RPMI8226 (cell line): ENCODE results near the gene FOXO4.
"Not testable (repeated sequence)": the region's sequence is repeated elsewhere in the genome, so short reads cannot be mapped to it uniquely, and the experiment has no call there.

Experiments
- DNase-seq: peaks from one replicate; pipeline ENCODE4 v3.0.0-alpha.2; 2015

Gene FOXO4, protein sequence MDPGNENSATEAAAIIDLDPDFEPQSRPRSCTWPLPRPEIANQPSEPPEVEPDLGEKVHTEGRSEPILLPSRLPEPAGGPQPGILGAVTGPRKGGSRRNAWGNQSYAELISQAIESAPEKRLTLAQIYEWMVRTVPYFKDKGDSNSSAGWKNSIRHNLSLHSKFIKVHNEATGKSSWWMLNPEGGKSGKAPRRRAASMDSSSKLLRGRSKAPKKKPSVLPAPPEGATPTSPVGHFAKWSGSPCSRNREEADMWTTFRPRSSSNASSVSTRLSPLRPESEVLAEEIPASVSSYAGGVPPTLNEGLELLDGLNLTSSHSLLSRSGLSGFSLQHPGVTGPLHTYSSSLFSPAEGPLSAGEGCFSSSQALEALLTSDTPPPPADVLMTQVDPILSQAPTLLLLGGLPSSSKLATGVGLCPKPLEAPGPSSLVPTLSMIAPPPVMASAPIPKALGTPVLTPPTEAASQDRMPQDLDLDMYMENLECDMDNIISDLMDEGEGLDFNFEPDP

GRCh38 chrX:71095555-71095980 lies at the start of gene FOXO4:
TSS of gene FOXO4 (plus strand) at chrX:71095851. CDS start at chrX:71096529, 678 bp downstream.
- peak; percentile 91 for DNase-seq

DNA sequence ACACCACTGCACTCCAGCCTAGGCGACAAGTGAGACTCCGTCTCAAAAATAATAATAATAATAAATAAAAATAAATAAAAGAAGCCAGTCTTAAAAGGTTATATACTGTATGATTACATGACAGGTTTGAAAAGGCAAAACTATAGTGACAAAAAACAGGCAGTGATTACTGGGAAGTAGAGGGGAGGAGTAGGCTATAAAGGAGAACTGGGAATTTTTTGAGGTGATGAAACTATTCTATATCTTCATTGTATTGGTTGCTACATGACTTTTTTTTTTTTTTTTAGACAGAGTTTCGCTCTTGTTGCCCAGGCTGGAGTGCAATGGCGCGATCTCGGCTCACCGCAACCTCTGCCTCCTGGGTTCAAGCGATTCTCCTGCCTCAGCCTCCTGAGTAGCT lies 47.8 kb upstream of the FOXO4 start:
- not testable (repeated sequence) for DNase-seq

DNA sequence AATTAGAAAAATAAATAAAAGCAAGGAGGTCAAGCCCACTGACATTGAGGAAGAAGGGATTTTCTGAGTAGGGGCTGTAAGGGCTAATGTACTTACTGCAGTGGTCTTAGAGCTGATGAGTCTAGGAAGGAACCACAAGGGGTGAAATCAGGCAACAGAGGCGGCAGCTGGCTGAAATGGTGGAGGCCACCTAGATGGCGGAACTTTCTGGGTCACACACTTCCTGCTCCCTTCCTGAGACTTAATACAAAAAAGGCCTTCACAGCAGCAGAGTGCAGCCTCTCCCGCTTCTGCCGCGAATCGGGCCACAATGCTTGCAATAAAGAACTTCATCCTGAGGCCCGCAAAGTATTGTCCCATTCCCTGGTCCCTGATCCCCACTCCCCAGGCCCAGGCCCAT lies 42.9 kb upstream of the FOXO4 start:
- DNase-seq: no peak

DNA sequence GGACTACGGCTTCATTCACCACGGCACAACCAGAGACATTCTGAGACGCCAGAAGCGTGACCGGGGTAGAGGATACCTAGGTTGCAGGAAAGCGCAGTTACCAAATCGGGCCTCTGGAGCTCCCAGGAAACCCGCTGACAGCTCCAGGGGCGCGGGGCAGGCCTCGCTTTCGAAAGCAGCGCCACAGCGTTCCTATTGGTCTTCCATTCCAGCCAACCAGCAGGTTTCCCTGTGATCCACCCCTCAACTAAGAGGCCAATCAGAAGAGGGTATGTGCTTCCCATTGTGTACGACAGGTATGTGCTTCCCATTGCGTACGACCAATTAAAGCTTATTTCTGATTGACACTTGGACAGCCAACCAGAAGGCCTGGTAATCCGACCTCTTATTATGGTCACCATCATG lies 42.4 kb upstream of the FOXO4 start:
- DNase-seq: no peak

- DNase-seq: no peak
Measured at GRCh38 chrX:71056867-71057266, 38.8 kb upstream of the FOXO4 start.

DNA sequence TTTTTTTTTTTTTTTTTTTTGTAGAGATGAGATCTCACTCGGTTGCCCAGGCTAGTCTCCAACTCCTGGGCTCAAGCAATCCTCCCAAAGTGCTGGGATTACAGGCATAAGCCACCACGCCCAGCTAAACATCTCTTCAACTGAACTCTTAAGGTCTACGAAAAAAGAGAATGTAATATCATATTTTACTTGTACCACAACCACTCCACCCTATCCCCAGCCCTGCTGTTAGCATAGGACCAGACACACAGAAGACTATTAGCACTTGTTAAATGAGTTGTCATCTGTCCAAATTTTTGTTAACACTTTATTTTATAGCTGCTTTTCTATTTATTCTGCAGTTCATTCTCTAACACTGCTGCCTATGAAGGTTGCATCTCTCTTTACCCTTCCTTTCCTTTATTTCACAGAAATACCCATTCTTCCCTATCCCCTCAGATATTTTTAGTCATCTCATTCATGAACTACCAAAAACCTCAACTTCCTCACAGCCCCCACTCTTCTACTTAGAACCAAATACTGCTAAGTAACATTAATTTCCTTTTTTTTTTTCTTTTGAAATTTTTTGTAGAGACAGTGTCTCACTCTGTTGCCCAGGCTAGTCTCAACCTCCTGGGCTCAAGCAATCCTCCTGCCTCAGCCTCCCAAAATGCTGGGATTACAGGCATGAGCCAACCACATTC lies 37.7 kb upstream of the FOXO4 start:
- DNase-seq: no peak

- no peak for DNase-seq
Measured at GRCh38 chrX:71060127-71060526, 35.5 kb upstream of the FOXO4 start.

DNA sequence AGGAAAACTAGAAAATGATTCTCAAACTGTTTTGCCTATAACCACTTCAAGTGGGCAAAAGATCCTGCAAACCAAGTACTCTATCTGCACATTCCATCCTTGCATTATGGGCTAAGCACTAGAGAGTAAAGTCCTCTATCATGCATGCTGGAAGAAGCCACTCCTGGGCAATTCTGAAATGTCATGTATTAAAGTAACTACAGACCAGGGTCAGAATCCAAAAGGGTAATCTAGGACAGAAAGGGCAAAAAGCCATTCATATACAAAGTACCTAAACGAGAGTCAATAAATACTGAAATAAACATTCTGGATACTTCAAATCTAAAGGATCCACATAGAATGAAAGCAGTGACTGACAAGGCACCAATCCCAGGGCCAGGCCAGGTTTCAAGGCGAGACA lies 28.6 kb upstream of the FOXO4 start:
- no peak for DNase-seq

- no peak for DNase-seq
Measured at GRCh38 chrX:71067712-71068043, 28.0 kb upstream of the FOXO4 start.

GRCh38 chrX:71068044-71068918 lies 27.4 kb upstream of the FOXO4 start, which contains the start of gene SNX12:
TSS of gene SNX12 (minus strand) at chrX:71068334. CDS start at chrX:71068306, 28 bp downstream.
- peak; percentile 94 for DNase-seq

DNA sequence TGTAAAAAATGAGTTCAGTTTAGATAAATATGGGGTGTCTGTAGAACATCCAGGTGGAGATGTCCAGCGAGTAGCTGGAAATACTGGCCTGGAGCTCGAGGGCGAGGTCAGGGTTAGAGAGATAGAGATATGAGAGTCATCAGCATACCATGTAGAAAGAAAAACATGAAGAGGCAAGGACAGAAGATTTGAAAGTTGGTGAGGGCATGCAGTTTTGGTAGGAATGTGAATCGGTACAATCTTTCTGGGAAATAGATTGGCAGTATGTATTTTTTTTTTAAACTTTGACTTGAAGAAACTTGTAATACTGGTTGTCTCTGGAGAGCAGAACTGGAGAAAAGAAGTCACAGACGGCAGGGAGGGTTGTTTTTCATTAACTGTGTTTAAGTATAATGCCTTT lies 25.1 kb upstream of the FOXO4 start:
- no peak for DNase-seq

GRCh38 chrX:71081330-71082123 lies 14.1 kb upstream of the FOXO4 start:
- no peak for DNase-seq

DNA sequence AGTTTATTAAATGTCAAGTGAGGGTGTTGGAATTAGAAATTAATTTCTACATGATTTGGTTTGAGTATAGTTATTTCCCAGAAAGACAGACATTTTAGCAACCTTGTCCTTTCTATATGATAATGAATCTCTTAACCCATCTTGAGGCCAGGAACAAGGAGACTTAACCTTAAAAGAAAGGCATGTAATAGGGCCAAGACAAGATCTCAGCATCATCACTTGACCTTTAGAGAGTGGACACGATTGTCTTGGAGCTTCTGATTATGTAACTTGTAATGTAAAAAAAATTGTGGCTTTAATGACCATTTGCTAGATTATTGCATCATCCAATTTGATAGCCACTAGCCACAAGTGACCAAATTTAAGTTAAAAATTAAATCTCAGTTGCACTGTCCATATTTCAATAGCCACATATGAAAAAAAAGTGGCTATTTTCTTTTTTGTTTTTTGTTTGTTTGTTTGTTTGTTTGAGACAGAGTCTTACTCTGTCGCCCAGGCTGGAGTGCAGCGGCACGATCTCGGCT lies 13.5 kb upstream of the FOXO4 start:
- DNase-seq: no peak

DNA sequence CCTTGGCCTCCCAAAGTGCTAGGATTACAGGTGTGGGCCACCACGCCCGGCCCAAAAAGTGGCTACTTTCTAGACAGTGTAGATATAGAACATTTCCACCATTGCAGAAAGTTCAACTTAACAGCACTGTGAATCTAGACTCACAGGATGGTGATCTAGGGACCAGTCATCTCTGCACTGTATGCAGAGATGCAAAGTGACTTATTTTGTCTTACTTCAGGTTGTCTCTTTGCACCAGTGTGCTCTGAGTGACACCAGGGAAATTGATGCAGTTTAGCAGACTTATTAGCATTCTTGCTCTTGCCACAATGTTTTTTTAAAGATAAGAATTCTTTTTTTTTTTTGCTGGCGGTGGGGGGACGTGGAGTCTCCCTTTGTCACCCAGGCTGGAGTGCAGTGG lies 12.8 kb upstream of the FOXO4 start:
- no peak for DNase-seq

GRCh38 chrX:71085900-71086299 lies 9.8 kb upstream of the FOXO4 start:
- DNase-seq: no peak

DNA sequence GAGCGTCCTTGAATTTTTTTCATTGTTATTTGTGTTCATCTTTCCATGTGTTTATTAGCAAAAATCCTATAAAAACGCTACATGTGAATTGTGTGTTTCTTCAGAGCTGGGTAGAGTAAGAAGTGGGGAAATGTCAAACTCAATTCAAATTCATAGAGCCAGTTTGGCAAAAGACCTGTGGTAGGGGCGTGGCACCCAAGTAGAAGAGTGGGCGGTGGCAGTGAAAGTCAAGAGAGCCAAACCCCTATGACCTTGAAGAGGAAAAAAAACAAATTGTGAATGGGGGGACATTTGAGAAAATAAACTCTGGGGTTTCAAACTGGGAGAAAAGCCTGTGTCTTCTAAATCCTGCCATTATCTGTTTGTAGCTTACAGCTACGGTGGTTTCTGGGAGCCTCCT lies 4.4 kb upstream of the FOXO4 start:
- DNase-seq: no peak

- no peak for DNase-seq
Measured at GRCh38 chrX:71095033-71095432, 618 bp upstream of the FOXO4 start.

DNA sequence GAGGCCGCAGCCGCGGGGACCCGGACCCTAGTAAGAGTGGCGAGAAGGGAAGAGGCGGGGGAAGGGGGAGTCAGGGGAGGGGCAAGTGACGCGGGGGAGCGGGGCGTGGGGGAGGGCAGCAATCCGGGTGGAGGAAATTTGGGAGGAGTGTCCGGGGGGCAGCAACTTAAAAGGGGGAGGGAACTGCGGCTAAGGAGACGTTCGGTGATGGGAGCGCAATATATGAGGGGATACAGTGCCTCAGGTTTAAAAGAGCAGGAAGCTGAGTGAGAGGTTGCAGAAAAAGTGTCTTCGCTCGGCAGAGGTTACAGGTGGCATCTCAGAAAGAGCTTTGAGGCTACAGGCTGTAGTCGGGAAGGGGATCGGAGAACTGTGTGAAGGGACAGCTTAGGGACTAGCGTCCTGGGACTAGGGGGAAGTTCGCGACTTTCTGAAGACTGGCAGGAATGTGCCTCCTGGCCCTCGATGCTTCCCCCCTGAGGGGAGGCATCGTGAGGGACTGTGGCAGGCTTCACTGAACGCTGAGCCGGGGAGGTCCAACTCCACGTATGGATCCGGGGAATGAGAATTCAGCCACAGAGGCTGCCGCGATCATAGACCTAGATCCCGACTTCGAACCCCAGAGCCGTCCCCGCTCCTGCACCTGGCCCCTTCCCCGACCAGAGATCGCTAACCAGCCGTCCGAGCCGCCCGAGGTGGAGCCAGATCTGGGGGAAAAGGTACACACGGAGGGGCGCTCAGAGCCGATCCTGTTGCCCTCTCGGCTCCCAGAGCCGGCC lies 519 bp downstream of the FOXO4 start:
- DNase-seq: no peak

DNA sequence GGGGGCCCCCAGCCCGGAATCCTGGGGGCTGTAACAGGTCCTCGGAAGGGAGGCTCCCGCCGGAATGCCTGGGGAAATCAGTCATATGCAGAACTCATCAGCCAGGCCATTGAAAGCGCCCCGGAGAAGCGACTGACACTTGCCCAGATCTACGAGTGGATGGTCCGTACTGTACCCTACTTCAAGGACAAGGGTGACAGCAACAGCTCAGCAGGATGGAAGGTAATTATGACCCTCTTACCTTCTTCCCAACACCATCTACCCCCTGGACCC lies 1.0 kb downstream of the FOXO4 start:
- no peak for DNase-seq

DNA sequence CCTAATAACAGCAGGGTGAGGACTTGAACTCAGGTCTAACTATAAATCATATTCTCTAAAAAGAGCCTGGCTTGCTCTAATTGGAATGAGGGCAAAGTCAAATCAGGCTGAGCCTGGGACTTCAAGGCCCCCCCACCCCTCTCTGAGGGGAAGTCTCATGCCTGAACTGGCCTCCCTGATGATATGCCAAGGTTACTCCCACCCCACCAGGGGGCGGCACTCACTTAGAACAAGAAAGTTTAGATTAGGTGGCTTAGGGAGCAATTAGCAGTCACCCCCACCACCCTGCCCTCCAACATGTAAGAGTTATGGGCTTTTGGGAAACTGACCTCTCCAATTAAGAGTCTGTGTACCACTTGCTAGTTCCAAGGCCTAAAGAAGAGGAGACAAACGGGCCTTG lies 2.7 kb downstream of the FOXO4 start:
- peak; percentile 67 for DNase-seq

DNA sequence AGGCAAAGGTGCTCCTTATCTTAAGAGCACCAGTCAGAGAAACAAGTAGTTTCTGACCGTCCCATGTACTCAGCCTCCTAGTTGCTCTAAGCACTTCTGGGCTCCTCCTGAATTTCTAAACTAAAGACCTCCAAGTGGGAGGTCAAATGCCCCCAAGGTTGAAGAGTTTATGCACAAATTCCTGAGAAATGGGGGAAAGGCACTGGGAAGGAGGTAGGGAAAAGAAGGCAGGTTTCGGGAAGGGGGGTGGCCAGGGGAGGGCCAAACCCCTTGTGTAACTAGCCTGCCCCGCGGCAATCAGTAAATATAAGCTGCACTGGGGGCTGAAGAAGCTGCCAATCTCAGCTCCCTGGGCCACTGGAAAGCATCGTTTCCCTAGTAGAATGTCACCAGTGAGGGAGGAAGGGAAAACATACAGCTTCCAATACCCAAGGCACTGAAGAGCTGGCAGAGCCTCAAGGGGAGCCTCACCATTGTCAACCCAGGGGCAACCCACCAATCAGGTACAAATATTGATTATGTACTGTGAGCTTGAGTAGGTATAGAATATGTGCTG lies 3.4 kb downstream of the FOXO4 start:
- DNase-seq: no peak
